ENCODE data around the gene GABRG3. TPM values are rescaled to one million over a fixed set of nuclear protein-coding genes. Genes with fewer than 3 reads are reported as not detected.

GABRG3 gene
- total and polyA plus RNA-seq, 12 donors = not detected

GRCh38 chr15:27087651-27088583 is 116.9 kb downstream of the GABRG3 start:
- intact Hi-C loops (cut with DNase I) = no loop called here
- Histone ChIP-seq H3K4me1 (no peaks in the 10 kb centered on the region), H3K27ac (no peak overlapping the region), H3K4me3 (no peak overlapping the region), H3K27me3 (no peaks in the 10 kb centered on the region), H3K9me3 (peaks cover 0 to 23% (median 4%) of the 10 kb centered on the region in 11 donors), H3K36me3 (no peaks in the 10 kb centered on the region)
- TF ChIP-seq CTCF (IDR thresholded peaks at IDR 0.05) = no peak
- DNase-seq (no peak), ATAC-seq (no peak)
- whole genome bisulfite sequencing, 2 donors = 95 to 96% methylated on average over 14 to 27 of the region's 27 CpGs

DNA sequence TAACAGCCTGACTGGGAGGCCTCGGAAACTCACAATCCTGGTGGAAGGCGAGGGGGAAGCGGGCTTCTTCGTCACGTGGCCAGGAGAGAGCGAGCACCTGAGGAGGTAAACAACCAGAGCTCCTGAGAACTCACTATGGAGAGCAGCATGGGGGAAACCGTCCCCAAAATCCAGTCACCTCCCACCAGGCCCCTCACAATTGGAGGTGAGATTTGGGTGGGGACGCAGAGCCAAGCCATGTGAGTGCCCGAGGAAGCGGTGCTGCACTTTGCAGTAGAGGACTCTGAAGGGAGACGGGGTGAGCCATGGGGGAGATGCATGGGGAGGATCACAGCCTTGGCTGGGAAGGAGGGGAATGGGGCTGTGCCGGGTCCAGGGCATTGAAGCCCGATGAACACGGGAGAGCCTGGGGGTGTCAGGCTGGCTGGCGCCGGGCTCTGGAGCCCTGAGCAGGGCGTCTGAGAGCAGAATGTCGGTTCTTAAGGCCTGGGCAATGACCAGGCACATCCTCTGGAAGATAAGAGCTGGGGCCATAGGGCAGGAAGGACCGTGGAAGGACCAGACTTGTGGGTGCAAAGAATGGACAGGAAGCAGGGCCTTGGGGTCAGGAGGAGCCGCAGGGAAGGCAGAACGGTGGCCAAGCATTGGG is 117.7 kb downstream of the GABRG3 start:
- H3K36me3 ChIP-seq = no peaks in the 10 kb centered on the region
- DNase-seq = no peak
- intact Hi-C loops (cut with DNase I) = no loop called here
- no peak overlapping the region for H3K4me3 ChIP-seq
- H3K4me1 ChIP-seq = no peaks in the 10 kb centered on the region
- ATAC-seq = no peak
- TF ChIP-seq CTCF (IDR thresholded peaks at IDR 0.05) = no peak
- peaks cover 0 to 23% (median 4%) of the 10 kb centered on the region in 11 donors for H3K9me3 ChIP-seq
- WGBS, 2 donors = 90 to 92% methylated on average over 21 of the region's 21 CpGs
- H3K27me3 ChIP-seq = no peaks in the 10 kb centered on the region
- H3K27ac ChIP-seq = no peak overlapping the region

DNA sequence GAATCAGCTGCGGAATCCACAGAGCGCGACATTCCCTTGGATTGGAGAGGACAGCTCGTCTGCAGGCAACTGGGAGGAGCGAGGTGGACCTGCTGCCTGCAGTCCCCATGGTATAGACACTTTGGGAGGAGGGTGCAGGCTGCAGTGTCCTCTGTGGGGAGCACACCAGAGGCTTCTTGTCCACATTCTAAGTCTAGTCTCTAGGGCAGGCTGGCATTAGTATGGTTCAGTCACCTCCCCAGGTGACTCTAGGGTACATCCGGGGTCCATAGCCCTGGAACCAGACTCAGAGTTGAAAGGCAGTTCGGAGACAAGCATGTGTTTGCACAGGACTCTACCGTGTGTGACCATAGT is 118.2 kb downstream of the GABRG3 start:
- intact Hi-C loops (cut with DNase I) = no loop called here
- DNase-seq (no peak), ATAC-seq (peak in 1 of 8 donors; percentile 22)
- 88 to 92% methylated on average over 8 of the region's 8 CpGs for WGBS, 2 donors
- no peak overlapping the region for H3K27ac ChIP-seq
- no peaks in the 10 kb centered on the region for H3K36me3 ChIP-seq
- no peak for TF ChIP-seq CTCF (IDR thresholded peaks at IDR 0.05)
- no peak overlapping the region for H3K4me3 ChIP-seq
- no peaks in the 10 kb centered on the region for H3K4me1 ChIP-seq
- H3K9me3 ChIP-seq = peaks cover 0 to 23% (median 4%) of the 10 kb centered on the region in 11 donors
- no peaks in the 10 kb centered on the region for H3K27me3 ChIP-seq

DNA sequence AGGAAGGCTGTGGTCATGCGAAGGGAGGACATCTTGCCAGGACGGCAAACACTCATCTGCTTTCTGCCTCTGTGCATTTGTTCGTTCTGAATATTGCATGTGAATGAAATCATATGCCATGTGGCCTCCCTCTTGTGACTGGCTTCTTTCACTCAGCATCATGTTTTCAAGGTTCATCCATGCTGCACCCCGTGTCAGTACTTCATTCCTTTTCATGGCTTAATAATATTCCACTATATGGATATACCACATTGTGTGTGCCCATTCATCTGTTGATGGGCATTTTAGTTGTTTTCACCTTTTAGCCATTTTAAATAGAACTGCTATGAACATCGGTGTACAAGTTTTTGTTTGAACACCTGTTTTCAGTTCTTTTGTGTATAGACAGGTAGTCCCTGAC is 118.7 kb downstream of the GABRG3 start:
- no peak for DNase-seq
- no peaks in the 10 kb centered on the region for H3K27me3 ChIP-seq
- whole genome bisulfite sequencing, 2 donors = 85 to 97% methylated on average over 5 of the region's 5 CpGs
- H3K36me3 ChIP-seq = no peaks in the 10 kb centered on the region
- H3K4me3 ChIP-seq = no peak overlapping the region
- TF ChIP-seq CTCF (IDR thresholded peaks at IDR 0.05) = no peak
- no peaks in the 10 kb centered on the region for H3K4me1 ChIP-seq
- intact Hi-C loops (cut with DNase I) = no loop called here
- peaks cover 0 to 23% (median 4%) of the 10 kb centered on the region in 11 donors for H3K9me3 ChIP-seq
- no peak overlapping the region for H3K27ac ChIP-seq
- no peak for ATAC-seq
